ENCODE data around the gene TOM1. TPM values are rescaled to one million over a fixed set of nuclear protein-coding genes. Genes with fewer than 3 reads are reported as not detected.
"Not testable (repeated sequence)": the region's sequence is repeated elsewhere in the genome, so short reads cannot be mapped to it uniquely, and the experiment has no call there.

Gene TOM1
- total RNA-seq, 1 donor from 2014 or later = 78.6 TPM

DNA sequence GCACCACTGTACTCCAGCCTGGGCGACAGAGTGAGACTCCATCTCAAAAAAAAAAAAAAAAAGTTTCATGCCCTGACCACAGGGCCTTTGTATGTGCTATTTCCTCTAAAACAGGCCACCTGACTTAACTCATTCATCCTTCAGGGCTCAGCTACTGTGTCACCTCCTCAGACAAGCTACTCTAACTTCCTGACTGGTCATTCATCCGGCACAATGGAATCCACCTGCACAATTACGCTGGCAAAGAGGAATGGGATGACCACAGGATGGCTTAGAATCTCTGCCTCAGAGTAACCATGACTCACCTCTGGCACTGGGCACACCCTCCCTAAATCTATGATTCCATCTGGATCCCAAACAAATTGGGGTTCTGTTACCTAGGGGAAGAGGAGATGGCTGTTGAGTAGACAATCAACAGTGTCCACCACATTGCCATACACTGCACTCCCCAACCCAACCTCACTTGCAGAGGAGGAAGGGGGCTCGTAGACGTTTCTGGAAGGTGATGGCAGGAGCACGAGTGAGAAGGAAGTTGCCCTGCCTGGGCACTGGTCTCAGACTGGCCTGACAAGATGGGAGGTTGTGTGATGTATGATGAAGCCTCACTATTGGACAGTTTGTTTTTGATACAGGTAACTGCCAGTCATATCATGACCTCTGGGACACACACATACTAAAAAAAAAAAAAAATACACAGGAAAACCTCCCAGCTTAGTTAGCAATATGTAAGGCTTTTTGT is 58.4 kb downstream of the TOM1 start:
- DNase-seq = no peak
- intact Hi-C loops (cut with micrococcal nuclease) = no loop called here
- ATAC-seq = no peak

DNA sequence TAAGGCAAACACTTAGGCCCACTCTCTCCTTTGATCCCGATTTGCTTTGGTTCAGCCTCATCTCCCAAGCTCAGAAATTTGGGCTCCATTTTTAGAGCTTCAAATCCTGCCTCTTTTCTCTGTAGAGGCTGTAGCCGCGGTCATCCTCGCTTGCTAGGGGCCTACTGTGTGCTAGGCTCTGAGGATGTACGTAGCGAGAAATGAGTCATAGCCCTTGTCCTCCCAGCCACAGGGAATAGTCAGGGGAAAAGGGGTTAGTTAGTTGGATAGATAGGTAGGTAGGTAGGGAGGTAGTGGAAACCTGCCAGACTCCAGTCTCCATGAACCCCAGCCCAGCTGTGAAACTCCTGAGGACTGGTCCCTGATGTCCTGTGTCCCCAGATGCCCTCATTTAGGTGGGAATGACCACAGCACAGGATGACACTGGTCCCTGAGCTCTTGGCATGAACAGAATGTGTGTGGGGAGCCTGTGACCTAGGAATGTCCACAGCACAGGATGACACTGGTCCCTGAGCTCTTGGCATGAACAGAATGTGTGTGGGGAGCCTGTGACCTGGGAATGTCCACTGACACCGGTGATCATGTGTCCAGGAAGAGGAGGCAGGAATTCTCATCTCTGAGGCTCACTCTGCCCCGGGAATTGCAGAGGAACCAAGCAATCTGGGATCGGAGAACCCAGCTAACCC is 59.8 kb downstream of the TOM1 start:
- DNase-seq (no peak), ATAC-seq (no peak)
- intact Hi-C loops (cut with micrococcal nuclease) = no loop called here

DNA sequence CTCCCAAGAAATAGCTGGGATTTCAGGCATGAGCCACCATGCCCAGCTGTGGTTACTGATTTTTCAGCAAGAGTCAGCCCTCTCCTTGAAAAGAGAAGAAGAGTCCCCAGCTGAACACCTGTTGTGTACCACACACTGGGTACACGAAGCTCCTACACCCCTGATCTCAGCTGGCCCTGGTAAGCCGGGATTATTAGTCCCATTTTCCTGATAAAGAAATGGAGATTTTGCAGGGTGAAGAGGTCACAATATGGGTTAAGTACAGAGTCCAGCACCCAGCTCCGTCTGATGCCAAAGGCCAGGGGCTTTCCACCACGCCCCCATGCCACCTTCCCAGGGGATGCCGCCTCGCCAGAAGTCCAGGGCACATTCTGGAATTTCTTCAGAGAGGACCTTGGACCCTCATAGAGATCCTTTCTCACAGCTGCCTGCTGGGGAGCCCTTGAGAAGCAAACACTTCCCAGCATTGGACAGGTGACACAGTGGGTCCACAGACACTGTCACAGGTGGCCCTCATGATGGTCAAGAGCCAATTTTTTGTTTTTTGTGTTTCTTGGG is 61.4 kb downstream of the TOM1 start:
- ATAC-seq = no peak
- intact Hi-C loops (cut with micrococcal nuclease) = no loop called here
- no peak for DNase-seq

DNA sequence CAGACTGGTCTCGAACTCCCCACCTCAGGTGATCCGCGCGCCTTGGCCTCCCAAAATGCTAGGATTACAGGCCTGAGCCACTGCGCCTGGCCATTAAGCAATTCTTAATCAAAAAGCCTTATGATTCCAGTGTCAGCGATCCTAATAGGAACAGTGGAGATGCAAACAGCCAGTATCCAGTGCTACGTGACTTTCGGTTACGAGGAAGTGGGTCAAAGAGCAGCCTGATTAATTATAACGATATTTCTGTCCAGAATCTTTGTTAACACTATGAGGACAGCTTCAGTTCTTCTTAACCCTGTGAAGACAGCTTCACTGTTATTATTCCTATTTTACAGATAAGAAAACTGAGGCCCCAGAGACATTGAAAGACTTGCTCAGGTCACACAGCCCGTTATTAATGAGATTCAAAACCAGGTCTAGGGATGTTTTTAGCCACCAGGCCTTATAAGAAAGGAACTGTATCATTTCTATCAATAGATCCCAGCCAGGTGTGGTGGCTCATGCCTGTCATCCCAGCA is 63.9 kb downstream of the TOM1 start:
- no peak for ATAC-seq
- DNase-seq = no peak
- intact Hi-C loops (cut with micrococcal nuclease) = no loop called here

DNA sequence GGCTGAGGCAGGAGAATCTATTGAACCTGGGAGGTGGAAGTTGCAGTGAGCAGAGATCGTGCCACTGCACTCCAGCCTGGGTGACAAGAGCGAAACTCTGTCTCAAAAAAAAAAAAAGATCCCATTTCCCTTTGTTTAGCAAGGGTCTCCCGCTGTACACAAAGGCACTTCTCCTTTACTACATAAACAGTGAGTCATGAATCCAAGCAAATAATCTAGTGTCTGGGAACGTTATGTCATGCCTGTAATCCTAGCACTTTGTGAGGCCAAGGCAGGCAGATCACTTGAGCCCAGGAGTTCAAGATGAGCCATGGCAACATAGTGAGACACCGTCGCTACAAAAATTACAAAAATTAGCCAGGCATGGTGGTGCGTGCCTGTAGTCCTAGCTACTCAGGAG is 64.5 kb downstream of the TOM1 start:
- DNase-seq; intact Hi-C loops (cut with micrococcal nuclease): not testable (repeated sequence)
- ATAC-seq = peak; percentile 38

DNA sequence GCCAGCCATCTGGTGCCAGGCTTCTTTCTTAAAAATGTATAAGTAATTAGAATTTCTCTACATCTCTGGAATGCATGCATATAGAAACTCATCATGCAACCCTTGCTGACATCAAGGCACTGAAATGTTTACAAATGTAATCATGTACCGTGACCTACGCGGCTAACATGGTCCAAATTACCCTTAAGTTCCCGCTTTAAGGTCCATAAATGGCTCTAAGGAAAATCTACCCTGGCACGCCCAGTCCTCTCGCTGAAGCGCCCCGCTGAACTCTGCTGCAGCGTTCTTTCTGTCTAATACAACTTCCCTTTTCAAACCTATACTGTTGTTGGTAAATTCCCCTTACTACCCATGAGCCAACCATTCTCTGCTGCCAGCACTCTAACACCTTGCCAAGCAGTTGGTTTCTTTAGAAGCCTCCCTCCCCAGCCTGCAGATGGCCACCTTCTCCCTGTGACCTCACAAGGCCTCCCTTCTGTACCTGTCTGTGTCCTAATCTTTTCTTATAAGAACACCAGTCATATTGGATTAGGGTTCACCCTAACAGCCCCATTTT is 67.7 kb downstream of the TOM1 start:
- ATAC-seq (peak; percentile 24), DNase-seq (no peak)
- intact Hi-C loops (cut with micrococcal nuclease) = no loop called here

DNA sequence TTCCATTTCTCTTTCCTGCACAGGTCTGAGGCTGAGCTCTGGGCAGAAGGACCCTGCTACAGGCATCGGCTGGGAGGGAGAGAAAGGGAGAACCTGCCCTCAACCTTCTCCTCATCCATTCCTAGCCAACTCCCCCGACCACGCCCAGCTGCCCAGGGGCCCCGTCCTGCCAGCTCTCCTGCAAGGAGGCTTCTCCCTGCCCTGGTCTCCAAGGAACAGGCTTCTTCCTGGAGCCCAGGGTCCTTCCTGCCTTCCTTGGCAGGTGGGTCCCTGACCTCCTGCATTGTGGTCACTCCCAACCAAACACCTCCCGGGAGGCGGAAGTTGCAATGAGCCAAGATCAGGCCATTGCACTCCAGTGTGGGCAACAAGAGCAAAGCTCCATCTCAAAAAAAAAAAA is 68.7 kb downstream of the TOM1 start:
- ATAC-seq = no peak
- intact Hi-C loops (cut with micrococcal nuclease) = no loop called here
- DNase-seq = no peak

DNA sequence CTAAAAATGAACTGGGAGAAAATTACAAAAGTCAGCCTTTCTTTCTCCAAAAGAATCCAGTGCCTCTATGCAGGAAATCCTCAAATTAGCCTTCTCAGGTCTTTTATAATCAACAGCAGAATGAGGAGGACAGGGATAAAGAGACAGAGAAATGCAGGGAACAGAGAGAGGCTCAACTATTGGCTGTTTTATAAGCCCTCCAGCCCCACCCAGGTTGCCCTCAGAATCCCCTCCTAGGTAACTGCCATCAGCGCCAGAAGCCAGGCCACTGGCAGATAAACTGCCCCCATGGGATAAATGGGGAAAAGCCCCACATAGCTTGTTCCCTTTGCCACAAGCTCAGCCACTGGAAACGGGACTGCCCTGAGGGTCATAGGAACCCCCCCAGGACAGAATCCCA is 70.3 kb downstream of the TOM1 start:
- DNase-seq (no peak), ATAC-seq (no peak)
- intact Hi-C loops (cut with micrococcal nuclease) = no loop called here

DNA sequence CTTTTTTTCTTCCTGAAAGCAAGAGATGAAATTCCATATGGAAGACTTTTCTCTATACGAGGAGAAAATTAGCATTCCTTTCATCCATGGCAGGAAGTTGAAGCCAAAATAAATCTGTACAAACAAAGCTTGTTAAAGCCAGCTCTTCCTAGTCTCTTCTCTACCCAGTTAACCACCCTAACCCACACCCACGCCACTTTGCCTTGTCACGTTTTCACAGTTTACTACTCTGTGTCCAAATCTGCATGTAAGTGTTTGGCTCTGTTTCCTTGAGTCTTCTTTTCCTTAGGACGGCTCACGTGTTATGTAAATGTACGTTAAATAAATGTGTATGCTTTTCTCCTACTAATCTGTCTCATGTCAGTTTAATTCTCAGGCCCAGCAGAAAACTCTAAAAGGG is 74.1 kb downstream of the TOM1 start:
- intact Hi-C loops (cut with micrococcal nuclease) = no loop called here
- DNase-seq (no peak), ATAC-seq (no peak)

DNA sequence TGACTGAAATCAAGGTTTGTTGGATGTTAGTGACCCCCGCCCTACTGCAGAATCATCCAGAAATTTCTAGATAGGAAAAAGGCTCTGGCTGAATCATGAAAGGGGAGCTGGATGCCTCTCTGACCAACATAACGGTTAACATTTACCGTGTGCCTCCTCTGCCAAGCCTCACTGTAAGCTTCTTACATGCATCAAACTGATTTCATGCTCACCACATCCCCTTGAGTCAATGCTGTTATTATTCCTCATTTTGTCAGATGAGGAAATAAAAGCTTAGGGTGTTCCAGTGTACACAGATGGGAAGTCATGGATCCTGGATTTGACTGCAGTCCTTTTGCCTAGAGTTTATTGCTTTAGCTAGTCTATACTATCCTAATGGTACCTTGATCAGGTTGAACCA is 75.3 kb downstream of the TOM1 start:
- ATAC-seq (no peak), DNase-seq (no peak)
- intact Hi-C loops (cut with micrococcal nuclease) = no loop called here

DNA sequence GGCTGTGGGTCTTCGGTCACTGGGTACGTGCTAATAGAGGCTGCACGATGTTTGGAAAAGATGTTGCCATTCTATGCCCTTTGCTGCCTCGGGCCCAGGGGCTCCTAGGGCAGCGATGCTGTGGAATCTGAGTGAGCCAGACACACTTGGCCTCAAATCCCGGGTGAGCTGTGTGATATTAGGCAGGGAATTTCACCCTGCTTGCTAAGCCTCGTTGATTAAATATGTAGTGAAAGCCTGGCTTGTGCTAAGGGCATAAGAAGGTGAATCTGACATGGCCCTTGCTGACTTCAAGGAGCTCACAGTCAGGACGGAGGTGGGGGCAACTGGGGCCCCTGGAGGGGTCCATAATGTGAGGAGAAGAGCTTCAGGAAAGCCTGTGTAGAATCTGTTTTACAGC is 75.8 kb downstream of the TOM1 start:
- ATAC-seq = no peak
- intact Hi-C loops (cut with micrococcal nuclease) = no loop called here
- no peak for DNase-seq

DNA sequence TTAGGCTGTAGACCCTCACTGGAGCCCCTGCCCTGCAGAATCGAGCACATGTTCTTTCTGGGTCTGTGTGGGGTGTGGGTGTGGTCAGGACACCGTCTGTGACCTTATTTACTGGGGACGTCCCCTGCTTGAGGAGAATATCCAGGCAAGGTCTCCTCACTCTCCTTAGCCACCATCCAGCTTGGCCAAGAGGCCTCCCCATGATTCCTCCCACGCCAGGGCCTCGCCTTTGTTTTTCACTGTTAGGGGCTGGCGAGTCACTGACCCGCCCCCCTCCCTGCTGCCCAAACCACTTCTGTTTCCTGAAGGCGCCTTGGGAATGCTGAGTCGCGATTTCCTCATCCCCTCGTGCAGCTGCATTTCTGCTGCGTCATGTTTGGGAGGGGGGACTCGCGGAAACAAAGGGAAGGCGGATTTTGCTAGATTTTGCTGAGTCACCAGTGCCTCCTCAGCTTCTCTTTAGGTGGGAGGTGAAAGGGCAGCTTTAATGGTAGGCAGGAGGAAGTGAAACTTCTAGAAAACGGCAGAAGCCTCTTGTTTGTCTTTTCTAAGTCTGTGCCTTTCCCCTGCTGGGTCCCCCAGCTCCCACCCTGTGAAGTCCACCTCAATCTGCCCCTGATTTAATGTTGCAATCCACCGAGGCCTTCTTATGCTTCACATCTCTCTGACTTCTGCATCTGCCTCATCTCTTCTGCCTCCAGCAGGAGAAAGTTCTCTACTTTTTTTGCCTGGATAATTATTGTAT is 77.2 kb downstream of the TOM1 start:
- ATAC-seq (peak; percentile 55), DNase-seq (peak; percentile 88)
- intact Hi-C loops (cut with micrococcal nuclease) = no loop called here

DNA sequence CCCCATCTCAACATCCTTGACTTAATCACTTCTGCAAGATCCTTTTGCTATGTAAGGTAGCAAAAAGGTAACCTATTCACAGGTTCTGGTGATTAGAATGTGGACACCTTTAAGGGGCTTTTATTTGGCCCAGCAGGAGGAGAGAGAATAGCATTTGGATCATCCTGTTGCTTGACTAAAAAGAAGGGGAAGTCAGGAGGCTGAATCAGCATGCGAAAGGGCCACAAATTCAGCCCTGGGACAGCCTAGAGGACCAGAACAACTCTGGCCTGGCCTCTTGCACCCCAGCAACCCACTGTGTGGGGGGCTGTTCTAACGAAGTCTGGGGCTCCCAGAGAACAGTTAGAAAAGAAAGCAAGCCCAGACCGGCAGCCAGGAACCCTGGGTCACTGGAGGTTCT is 78.0 kb downstream of the TOM1 start:
- intact Hi-C loops (cut with micrococcal nuclease) = no loop called here
- DNase-seq = no peak
- ATAC-seq = no peak

DNA sequence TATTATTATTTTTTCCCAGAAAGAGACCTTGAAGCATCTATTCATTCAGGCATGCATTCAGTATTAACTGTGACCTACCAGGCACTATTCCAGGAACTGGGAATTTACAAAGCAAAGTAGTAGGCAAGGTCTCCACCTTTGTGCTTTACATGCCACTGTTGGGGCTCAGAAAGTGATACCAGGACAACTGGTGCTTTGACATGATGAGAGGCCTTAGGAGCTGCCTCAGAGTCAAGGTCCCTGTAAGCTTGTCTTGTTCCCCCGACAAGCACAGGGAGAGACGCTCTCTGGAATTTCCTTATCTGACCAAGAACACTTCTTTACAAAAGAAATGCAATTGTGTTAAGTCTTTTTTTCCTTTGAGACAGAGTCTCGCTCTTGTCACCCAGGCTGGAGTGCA is 78.9 kb downstream of the TOM1 start:
- ATAC-seq (no peak), DNase-seq (no peak)
- intact Hi-C loops (cut with micrococcal nuclease) = no loop called here

DNA sequence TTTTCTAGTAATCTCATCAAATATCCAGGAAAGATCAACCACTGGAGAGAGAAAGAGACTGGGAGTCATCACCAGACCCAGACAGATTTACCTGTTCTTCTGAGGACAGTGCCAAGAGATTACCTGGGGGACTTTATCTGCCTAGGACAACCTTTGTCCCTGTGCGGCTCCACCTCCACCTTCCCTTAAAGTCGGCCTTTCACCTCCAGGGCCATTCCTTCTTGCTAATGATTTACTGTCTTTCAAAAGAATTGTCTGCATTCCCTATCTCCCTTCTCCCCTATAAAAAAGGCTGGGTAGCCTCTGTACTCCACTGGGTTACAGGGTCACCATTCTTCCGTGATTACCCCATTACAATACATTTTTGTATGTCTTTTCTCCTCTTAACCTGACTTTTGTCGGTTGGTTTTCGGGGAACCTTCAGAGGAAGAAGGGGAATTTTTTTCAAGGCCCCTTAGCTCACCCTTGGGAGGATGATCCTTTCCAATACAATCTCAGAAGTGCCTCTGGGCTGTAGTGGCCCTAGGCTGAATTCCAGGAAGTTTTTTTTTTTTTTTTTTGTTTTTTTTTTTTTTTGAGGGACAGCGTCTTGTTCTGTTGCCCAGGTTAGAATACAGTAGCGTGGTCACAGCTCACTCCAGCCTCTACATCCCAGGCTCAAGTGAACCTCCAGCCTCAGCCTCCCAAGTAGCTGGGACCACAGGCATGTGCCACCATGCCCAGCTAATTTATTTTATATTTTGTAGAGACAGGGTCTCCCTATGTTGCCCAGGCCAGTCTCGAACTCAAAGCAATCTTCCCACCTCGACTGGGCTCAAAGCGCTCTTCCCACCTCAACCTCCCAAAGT is 79.7 kb downstream of the TOM1 start:
- DNase-seq (no peak), ATAC-seq (no peak)
- intact Hi-C loops (cut with micrococcal nuclease) = no loop called here

DNA sequence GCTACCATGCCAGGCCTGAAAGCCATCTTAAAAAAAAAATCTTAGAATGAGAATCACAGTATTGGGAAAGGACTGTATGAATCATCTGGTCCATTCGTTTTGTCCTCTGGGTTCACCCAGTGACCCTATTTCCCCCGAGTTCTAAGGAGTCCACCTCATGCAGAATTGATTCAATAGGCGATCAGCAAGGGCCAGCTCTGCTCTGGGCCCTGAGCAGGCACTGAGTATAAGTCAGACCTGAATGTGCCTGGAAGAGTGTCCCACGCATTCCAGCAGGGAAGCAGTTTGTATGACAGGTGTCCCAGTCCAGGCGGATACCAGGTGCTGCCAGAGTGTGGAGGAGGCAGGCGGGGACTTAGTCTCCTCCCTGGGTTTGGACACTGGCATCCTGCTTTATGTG is 80.3 kb downstream of the TOM1 start:
- ATAC-seq (no peak), DNase-seq (no peak)
- intact Hi-C loops (cut with micrococcal nuclease) = no loop called here

DNA sequence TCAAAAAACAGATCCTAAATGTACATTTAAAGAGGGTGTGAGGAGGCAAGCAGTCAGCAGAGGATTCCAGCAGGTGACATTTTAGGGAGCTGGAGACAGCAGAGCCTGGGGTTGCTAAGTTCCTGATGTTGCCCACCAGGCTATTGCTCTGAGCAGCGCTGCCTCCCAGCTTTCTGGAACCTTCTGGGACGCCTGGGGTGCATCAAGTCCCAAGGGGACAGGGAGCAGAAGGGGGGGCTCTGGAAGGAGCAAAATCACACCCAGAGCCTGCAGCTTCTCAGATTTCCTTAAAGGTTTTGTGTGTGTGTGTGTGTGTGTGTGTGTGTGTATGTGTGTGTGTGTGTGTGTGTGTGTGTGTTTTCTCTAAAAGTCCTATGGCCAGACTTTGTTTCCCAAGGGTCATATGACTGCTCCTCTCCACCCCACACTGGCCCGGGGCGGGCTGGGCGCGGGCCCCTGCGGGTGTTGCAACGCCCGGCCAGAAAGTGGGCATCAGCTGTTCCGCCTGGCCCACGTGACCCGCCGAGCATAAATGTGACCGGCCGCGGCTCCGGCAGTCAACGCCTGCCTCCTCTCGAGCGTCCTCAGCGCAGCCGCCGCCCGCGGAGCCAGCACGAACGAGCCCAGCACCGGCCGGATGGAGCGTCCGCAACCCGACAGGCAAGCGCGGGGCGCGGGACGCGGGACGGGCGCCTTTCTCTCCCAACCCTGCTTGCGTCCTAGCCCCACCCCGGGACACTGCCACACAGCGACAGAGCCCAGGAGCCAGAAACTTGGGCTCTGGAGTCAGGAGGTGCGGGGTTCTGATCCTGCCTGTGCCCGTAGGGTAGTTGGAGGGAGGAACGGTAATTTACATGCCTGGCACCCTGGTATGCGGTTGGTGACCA is 81.1 kb downstream of the TOM1 start, which contains the start of gene HMOX1:
Gene HMOX1, plus strand, starts transcription at position 560 of the 887 bp plus-strand sequence. Its CDS starts 78 bp downstream, at position 638.
- intact Hi-C loops (cut with micrococcal nuclease) = no loop called here
- DNase-seq (peak; percentile 95), ATAC-seq (peak; percentile 92)

All from left ventricle myocardium superior (tissue), 1 donor.